ENCODE data around the gene ARHGAP23.
"Not testable (repeated sequence)": the region's sequence is repeated elsewhere in the genome, so short reads cannot be mapped to it uniquely, and the experiment has no call there.

GRCh38 chr17:38485681-38486298 is 57.5 kb downstream of the ARHGAP23 start:
- TF ChIP-seq CTCF (conservative IDR thresholded peaks at IDR 0.05 in 1 of 2, IDR thresholded peaks at IDR 0.05 in 1 of 2; ENCODE audit: low read depth in 1 of 2, low read length in 2 of 2); EZH2 (IDR thresholded peaks at IDR 0.05; ENCODE audit: low read length, missing control alignments): not testable (repeated sequence)
